GM10266 (cell line): ENCODE measurements around the gene ZNF8.
"Not testable (repeated sequence)": the region's sequence is repeated elsewhere in the genome, so short reads cannot be mapped to it uniquely, and the experiment has no call there.

Source experiments
- DNase-seq: peaks from one replicate; pipeline ENCODE4 v3.0.0; 2012; ENCODE audit errors: extremely low spot score
- CTCF ChIP-seq: IDR thresholded peaks from 2 replicates; pipeline ENCODE4 v1.5.1; 2012; ENCODE audit warnings: mild to moderate bottlenecking, low read depth; ENCODE audit not compliant: control insufficient read depth, insufficient read depth; ENCODE audit errors: missing control alignments

ZNF8 gene

DNA sequence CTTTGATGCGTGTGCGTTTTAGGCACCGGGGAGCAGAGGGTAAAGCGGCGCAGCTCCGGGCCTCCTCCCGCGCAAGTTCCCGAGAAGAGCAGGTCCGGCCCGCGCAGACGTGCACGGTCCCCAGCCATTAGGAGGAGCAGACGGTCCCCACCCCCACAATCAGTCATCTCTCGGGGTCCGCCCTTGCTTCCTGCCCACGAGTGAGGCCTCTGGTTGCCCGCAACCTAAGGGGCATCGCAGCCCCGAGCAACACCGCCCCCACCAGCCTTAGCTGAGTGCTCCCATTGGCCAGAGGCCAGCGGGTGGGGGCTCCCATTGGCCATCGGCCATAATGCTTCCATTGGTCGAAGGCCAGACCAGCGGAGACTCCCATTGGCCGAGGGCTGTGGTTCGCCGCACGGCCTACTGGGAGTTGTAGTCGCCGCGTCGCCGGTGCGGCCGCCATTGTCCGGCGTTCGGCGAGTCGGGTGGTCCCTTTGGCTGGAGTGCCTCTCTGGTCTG, at the start of gene ZNF8:
TSS of gene ZNF8 (plus strand) at position 415 of the 501 bp plus-strand sequence. CDS start 127 bp downstream, outside the sequence.
- TF ChIP-seq CTCF = no peak
- peak; percentile 97 for DNase-seq

GRCh38 chr19:58229255-58229639, 49.5 kb upstream of the ZNF8 start:
- TF ChIP-seq CTCF = no peak
- no peak for DNase-seq

DNA sequence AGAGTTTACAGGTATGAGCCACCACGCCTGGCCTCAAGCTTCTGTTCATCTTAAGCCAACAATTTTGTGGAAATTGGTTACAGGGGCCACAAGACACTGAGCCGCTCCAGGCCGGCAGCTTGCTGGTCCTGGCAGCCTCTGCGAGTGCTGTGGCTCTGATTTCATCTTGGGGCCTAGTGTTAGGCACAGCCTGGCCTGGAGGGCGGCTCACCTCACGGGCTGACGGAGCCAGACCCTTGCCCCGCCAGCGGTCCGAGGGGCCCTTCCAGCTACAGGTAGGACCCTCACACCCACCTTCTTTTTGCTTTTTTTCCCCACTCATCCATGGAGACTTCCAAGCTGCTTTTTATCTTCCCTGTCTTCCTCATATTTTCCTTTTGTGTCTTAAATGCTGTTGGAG, 41.4 kb upstream of the ZNF8 start:
- no peak for DNase-seq
- TF ChIP-seq CTCF = no peak

DNA sequence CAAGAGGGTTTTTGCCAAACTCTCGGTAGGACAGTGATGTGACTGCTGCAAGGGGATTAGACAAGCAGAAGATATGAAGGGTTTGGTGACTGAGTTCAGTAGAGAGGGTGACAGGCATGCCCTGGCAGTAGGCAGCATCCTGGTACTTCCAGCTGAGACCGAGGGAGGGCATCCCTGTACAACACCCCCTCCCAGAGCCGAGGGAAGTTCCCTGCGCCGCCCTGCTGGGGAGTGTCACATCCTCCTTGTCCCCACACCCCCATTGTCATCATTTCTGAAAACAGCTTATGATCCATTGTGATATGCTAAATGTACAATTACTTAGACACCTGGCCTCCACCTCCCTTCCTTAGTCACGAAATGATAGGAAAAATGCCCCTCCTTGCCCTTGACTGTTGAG, 35.4 kb upstream of the ZNF8 start:
- no peak for TF ChIP-seq CTCF

GRCh38 chr19:58248886-58249285, 29.9 kb upstream of the ZNF8 start:
- no peak for DNase-seq
- TF ChIP-seq CTCF = no peak

More for the DNA sequence above, 35.4 kb upstream of the ZNF8 start:
- DNase-seq = no peak

DNA sequence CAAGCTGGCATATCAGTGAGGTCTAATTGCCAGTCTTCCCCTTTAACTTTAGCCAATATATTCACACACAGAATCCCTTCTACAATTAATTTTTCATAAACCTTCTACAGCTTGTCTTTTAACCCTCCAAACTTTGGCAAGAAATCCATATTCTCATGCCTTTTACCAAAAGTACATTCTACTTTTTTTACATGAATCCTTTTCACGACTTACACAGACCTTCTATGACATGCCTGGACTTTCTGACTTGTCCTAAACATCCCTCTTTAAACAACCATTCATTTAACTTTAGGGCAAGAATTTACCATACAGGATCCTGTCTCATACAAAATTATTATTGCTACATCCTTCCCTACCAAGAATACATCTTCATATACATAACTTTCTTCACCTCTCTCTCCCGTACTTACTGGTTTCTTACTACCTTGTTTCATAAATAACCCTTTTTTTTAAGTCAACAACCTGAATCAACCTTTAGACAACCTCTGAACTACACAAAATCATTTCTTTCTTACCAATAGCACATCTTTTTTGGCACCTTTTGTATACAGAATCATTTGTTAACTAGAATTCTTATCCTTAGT, 26.6 kb upstream of the ZNF8 start:
- no peak for DNase-seq
- TF ChIP-seq CTCF = no peak

DNA sequence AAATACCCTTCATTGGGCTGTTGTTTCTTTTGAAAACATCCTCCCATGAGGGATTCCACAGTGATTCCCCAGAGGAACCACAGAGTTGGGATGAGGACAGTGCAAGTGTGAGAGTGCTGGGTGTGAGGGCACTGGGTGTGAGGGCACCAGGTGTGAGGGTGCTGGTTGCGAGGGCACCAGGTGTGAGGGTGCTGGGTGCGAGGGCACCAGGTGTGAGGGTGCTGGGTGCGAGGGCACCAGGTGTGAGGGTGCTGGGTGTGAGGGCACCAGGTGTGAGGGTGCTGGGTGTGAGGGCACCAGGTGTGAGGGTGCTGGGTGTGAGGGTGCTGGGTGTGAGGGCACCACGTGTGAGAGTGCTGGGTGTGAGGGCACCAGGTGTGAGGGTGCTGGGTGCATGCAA, 20.5 kb upstream of the ZNF8 start:
- not testable (repeated sequence) for DNase-seq

DNA sequence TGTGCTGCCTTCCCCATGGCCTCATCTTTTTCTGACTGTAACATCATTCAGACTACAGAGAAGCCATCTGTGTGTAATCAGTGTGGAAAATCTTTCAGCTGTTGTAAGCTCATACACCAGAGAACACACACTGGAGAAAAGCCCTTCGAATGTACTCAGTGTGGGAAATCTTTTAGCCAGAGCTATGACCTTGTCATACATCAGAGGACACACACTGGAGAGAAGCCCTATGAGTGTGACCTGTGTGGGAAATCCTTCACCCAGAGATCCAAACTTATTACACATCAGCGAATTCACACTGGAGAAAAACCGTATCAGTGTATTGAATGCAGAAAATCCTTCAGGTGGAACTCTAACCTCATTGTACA, 17.2 kb upstream of the ZNF8 start:
- DNase-seq = no peak
- no peak for TF ChIP-seq CTCF
